PC-3 (cell line): ENCODE data around the gene STPG2. TPM values are rescaled to one million over a fixed set of nuclear protein-coding genes. Genes with fewer than 3 reads are reported as not detected.
A peak's percentile ranks its signal among the peaks of the same experiment; 100 is the strongest.

Experiments
- ATAC-seq: fragments of 200-7000 bp; cut with Tn5 transposase; 2 replicates; pipeline ENCODE4 v1.9.1; 2020; ENCODE audit warnings: mild to moderate bottlenecking, moderate library complexity
- BruUV-seq: library from RNA; stranded (reverse); fragments of 400-500 nt; replicated peaks from 2 replicates; lab custom pipeline; 2021; lab: Mats Ljungman, UMichigan
- CTCF ChIA-PET: fragments of 300-600 bp; sonication (Branson Sonifier 250); formaldehyde crosslinking; loops from one replicate; lab custom pipeline; 2022; ENCODE audit warnings: antibody characterized with exemption; lab: Charles Lee
- POLR2A ChIA-PET: fragments of 300-600 bp; sonication (Branson Sonifier 250); formaldehyde crosslinking; loops from one replicate; lab custom pipeline; 2022; ENCODE audit warnings: antibody characterized with exemption; ENCODE audit not compliant: unreplicated experiment; lab: Charles Lee
- DNase-seq: peaks from one replicate; pipeline ENCODE4 v3.0.0-alpha.2; 2015
- H2AFZ ChIP-seq: fragments of 300-600 bp; sonication (generic); 2 replicates; pipeline ENCODE4 v1.6.0; 2016; ENCODE audit warnings: antibody characterized with exemption, low read length
- H3F3A ChIP-seq: fragments of 300-600 bp; sonication (generic); one replicate; pipeline ENCODE4 v1.6.0; 2017; ENCODE audit warnings: antibody characterized with exemption, low read length, control low read depth, mild to moderate bottlenecking; ENCODE audit not compliant: unreplicated experiment
- H3K27ac ChIP-seq: fragments of 300-600 bp; sonication (generic); 2 replicates; pipeline ENCODE4 v1.5.1; 2016; ENCODE audit warnings: mild to moderate bottlenecking, low read length
- H3K27me3 ChIP-seq: fragments of 300-600 bp; sonication (generic); 2 replicates; pipeline ENCODE4 v1.6.1; 2016; ENCODE audit warnings: low read length, mixed read lengths
- H3K36me3 ChIP-seq: fragments of 300-600 bp; sonication (generic); 2 replicates; pipeline ENCODE4 v1.6.1; 2016; ENCODE audit warnings: low read depth, mixed run types, low read length, mixed read lengths
- H3K4me1 ChIP-seq: fragments of 300-600 bp; sonication (generic); 2 replicates; pipeline ENCODE4 v1.5.1; 2016; ENCODE audit warnings: low read length; ENCODE audit not compliant: insufficient read depth
- H3K4me2 ChIP-seq: fragments of 300-600 bp; sonication (generic); 2 replicates; pipeline ENCODE4 v1.6.0; 2016; ENCODE audit warnings: low read length
- H3K4me3 ChIP-seq: fragments of 300-600 bp; sonication (generic); 2 replicates; pipeline ENCODE4 v1.5.1; 2016; ENCODE audit warnings: mild to moderate bottlenecking, low read length, mixed read lengths
- H3K79me2 ChIP-seq: fragments of 300-600 bp; sonication (generic); 2 replicates; pipeline ENCODE4 v1.6.1; 2017; ENCODE audit warnings: low read length, mixed read lengths
- H3K9ac ChIP-seq: fragments of 300-600 bp; sonication (generic); 2 replicates; pipeline ENCODE4 v1.6.0; 2016; ENCODE audit warnings: mild to moderate bottlenecking, low read length
- H3K9me2 ChIP-seq: fragments of 300-600 bp; sonication (generic); replicated peaks from 2 replicates; pipeline ENCODE4 v1.6.1; 2016; ENCODE audit warnings: mixed run types, low read length, mixed read lengths
- H3K9me3 ChIP-seq: fragments of 300-600 bp; sonication (generic); 2 replicates; pipeline ENCODE4 v1.6.1; 2016; ENCODE audit warnings: low read length, mixed read lengths
- H4K20me1 ChIP-seq: fragments of 300-600 bp; sonication (generic); 2 replicates; pipeline ENCODE4 v1.6.1; 2016; ENCODE audit warnings: low read length, mixed read lengths
- EZH2 ChIP-seq: fragments of 300-600 bp; sonication (generic); IDR thresholded peaks from one replicate; pipeline ENCODE4 v1.6.1; 2017; ENCODE audit warnings: antibody characterized with exemption, mild to moderate bottlenecking, low read length; ENCODE audit not compliant: unreplicated experiment
- EZH2phosphoT487 ChIP-seq: fragments of 300-600 bp; sonication (generic); IDR thresholded peaks from 2 replicates; pipeline ENCODE4 v1.6.1; 2018; ENCODE audit warnings: mild to moderate bottlenecking, antibody characterized with exemption, low read length, borderline replicate concordance
- intact Hi-C: fragments of 100-400 bp; cut with micrococcal nuclease; formaldehyde crosslinking; loops from 2 replicates; pipeline ENCODE4 v1.9.0; 2023
- total RNA-seq: library from RNA; depleted of rRNA; stranded (reverse); fragments of >200 nt; gene quantifications from 2 replicates; pipeline ENCODE4 v1.2.3, GENCODE V29; 2014
- TF ChIP-seq, protein P1 (sequence below): fragments of 300-600 bp; sonication (generic); conservative IDR thresholded peaks from 2 replicates; pipeline ENCODE4 v1.5.1; 2017; ENCODE audit warnings: antibody characterized with exemption, low read depth, mild to moderate bottlenecking, low read length

Gene STPG2
- total RNA-seq, 1 experiment from 2014 or later = not detected

DNA sequence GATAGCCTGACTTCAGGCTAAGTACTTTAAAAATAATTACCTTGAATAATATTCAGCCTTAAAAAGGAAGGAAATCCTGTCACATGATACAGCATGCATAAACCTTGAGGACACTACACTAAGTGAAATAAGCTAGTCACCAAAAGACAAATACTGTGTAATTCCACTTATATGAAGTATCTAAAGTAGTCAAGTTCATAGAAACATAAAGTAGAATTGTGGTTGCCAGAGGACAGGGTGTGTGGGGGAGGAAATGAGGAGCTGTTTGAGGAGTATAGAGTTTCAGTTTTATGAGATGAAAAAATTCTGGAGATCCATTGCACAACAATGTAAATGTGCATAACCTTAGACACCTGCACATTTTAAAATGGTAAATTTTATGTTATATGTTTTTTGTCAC is 5.6 kb upstream of the STPG2 start:
- DNase-seq = peak; percentile 86
- Histone ChIP-seq H2AFZ (no peak overlapping the region), H3K27ac (peak overlapping the region; percentile 71), H3K9me2 (no peaks in the 10 kb centered on the region), H3K9ac (no peak overlapping the region), H4K20me1 (no peaks in the 10 kb centered on the region), H3K4me3 (0 out of 2 replicates have a peak overlapping the region, but pooled peaks have one; percentile 14), H3K36me3 (no peaks in the 10 kb centered on the region), H3K27me3 (no peaks in the 10 kb centered on the region), H3K79me2 (no peaks in the 10 kb centered on the region), H3K4me1 (peaks cover 24% of the 10 kb centered on the region), H3F3A (peaks cover 6% of the 10 kb centered on the region), H3K4me2 (peak overlapping the region; percentile 58), H3K9me3 (no peaks in the 10 kb centered on the region)
- ChIA-PET CTCF (interaction anchor here (1.0 kb wide), 1 partner anchor 36 kb away, joined by 4 read pairs; no protein-coding TSS in a partner anchor), POLR2A (interaction anchor here (0.9 kb wide), 1 partner anchor 282 kb away, joined by 5 read pairs; no protein-coding TSS in a partner anchor)
- intact Hi-C loops = loop anchor here (2.0 to 10.0 kb wide), 3 partner anchors 112 to 506 kb away; partner anchors contain the start of genes RAP1GDS1 and TSPAN5
- peak; percentile 98 for ATAC-seq
- BruUV-seq = no TSS peak
- TF ChIP-seq EZH2 (no peak), EZH2phosphoT487 (no peak)
- TF ChIP-seq, protein P1, sequence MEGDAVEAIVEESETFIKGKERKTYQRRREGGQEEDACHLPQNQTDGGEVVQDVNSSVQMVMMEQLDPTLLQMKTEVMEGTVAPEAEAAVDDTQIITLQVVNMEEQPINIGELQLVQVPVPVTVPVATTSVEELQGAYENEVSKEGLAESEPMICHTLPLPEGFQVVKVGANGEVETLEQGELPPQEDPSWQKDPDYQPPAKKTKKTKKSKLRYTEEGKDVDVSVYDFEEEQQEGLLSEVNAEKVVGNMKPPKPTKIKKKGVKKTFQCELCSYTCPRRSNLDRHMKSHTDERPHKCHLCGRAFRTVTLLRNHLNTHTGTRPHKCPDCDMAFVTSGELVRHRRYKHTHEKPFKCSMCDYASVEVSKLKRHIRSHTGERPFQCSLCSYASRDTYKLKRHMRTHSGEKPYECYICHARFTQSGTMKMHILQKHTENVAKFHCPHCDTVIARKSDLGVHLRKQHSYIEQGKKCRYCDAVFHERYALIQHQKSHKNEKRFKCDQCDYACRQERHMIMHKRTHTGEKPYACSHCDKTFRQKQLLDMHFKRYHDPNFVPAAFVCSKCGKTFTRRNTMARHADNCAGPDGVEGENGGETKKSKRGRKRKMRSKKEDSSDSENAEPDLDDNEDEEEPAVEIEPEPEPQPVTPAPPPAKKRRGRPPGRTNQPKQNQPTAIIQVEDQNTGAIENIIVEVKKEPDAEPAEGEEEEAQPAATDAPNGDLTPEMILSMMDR = no peak

DNA sequence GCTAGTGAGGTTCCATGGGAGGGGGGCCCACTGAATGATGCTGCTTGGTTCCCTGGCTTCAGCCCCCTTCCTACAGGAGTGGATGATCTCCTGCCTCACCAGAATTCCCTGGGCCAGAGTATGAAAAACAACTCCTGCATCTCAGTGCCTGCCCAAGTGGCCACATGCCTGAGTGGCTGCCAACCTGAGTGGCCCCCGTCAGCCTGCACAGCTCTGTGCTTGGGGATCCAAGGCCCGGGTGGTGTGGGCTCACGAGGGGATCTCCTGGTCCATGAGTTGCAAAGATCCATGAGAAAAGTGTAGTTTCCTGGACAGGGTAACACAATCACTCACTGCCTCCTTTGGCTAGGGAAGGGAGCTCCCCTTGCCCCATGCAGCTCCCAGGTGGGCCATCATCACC is 17.1 kb downstream of the STPG2 start:
- BruUV-seq = no TSS peak
- TF ChIP-seq EZH2 (no peak), EZH2phosphoT487 (no peak)
- TF ChIP-seq, protein P1 = no peak
- Histone ChIP-seq H3K27me3 (no peaks in the 10 kb centered on the region), H3K27ac (no peak overlapping the region), H3K4me2 (no peak overlapping the region), H3K79me2 (no peaks in the 10 kb centered on the region), H3F3A (no peaks in the 10 kb centered on the region), H2AFZ (no peak overlapping the region), H3K4me3 (no peak overlapping the region), H4K20me1 (no peaks in the 10 kb centered on the region), H3K36me3 (no peaks in the 10 kb centered on the region), H3K4me1 (no peaks in the 10 kb centered on the region), H3K9ac (no peak overlapping the region), H3K9me2 (no peaks in the 10 kb centered on the region), H3K9me3 (no peaks in the 10 kb centered on the region)
- CTCF ChIA-PET = no interaction called here
- DNase-seq (no peak), ATAC-seq (no peak)
- intact Hi-C loops = no loop called here
- POLR2A ChIA-PET = no interaction called here

DNA sequence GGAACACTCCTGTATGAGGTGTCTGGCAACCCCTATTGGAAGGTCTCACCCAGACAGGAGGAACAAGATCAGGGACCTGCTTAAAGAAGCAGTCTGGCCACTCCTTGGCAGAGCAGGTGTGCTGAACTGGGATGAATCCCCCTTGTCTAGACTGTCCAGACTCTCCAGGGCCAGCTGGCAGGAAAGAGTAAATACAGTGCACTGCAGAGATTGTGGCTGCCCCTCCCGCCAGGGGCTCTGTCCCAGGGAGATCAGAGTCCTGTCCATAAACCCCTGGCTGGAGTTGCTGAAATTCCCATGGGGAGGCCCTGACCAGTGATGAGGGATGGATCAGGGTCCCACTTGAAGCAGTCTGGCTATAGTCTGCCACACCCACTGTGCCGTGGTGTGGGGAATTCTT is 17.7 kb downstream of the STPG2 start:
- CTCF ChIA-PET = no interaction called here
- H3K4me1 ChIP-seq = no peaks in the 10 kb centered on the region
- no peaks in the 10 kb centered on the region for H3K36me3 ChIP-seq

More for the DNA sequence above, 17.7 kb downstream of the STPG2 start:
- H4K20me1 ChIP-seq = no peaks in the 10 kb centered on the region
- no peaks in the 10 kb centered on the region for H3K9me2 ChIP-seq
- no peaks in the 10 kb centered on the region for H3F3A ChIP-seq
- POLR2A ChIA-PET = no interaction called here
- no peak overlapping the region for H3K4me3 ChIP-seq
- BruUV-seq = no TSS peak
- H3K27me3 ChIP-seq = no peaks in the 10 kb centered on the region
- H3K9ac ChIP-seq = no peak overlapping the region
- DNase-seq (no peak), ATAC-seq (no peak)
- intact Hi-C loops = no loop called here
- H3K9me3 ChIP-seq = no peaks in the 10 kb centered on the region
- H3K4me2 ChIP-seq = no peak overlapping the region
- no peak overlapping the region for H2AFZ ChIP-seq
- no peaks in the 10 kb centered on the region for H3K79me2 ChIP-seq
- H3K27ac ChIP-seq = no peak overlapping the region
- TF ChIP-seq EZH2 (no peak), EZH2phosphoT487 (no peak)
- TF ChIP-seq, protein P1 = no peak
